Liver (tissue), 3 donors: Measurements from ENCODE around the gene KCTD5.

Source experiments
- CTCF ChIP-seq: fragments of 150-350 bp; IDR thresholded peaks from 2 replicates; pipeline ENCODE4 v1.5.1; 2017; ENCODE audit warnings: improper control_type of control experiment, low read depth, low read length; ENCODE audit not compliant: missing input control
- GABPA ChIP-seq, 2 donors: IDR thresholded peaks in 1 of 2; conservative IDR thresholded peaks in 1 of 2; 2 replicates each; pipeline ENCODE4 v1.6.1; 2016; ENCODE audit warnings: antibody characterized with exemption in 2 of 2, mild to moderate bottlenecking in 1 of 2, moderate library complexity in 1 of 2
- JUND ChIP-seq, 2 donors: IDR thresholded peaks; 2 replicates each; pipeline ENCODE4 v1.6.1; 2016; ENCODE audit warnings: antibody characterized with exemption in 2 of 2
- MAX ChIP-seq: IDR thresholded peaks from 2 replicates; pipeline ENCODE4 v1.6.1; 2016; ENCODE audit warnings: antibody characterized with exemption
- SP1 ChIP-seq: IDR thresholded peaks from 2 replicates; pipeline ENCODE4 v1.6.1; 2018; ENCODE audit warnings: antibody characterized with exemption, mild to moderate bottlenecking
- TAF1 ChIP-seq: conservative IDR thresholded peaks from 2 replicates; pipeline ENCODE4 v1.6.1; 2016; ENCODE audit warnings: antibody characterized with exemption, mild to moderate bottlenecking
- donor health status: healthy.
- donor health status: healthy.

GRCh38 chr16:2715519-2715918, 33.2 kb downstream of the KCTD5 start:
- TF ChIP-seq CTCF, result no peak
- no peak for TF ChIP-seq MAX
- TF ChIP-seq TAF1, result no peak
- no peak for TF ChIP-seq GABPA (IDR thresholded peaks at IDR 0.05 in 1 of 2, conservative IDR thresholded peaks at IDR 0.05 in 1 of 2)
- no peak for TF ChIP-seq SP1
- no peak for TF ChIP-seq JUND (IDR thresholded peaks at IDR 0.05)
